Measurements from ENCODE around the gene TPRG1L. TPM values are rescaled to one million over a fixed set of nuclear protein-coding genes. Genes with fewer than 3 reads are reported as not detected.
"Not testable (repeated sequence)": the region's sequence is repeated elsewhere in the genome, so short reads cannot be mapped to it uniquely, and the experiment has no call there.

Gene TPRG1L
- total RNA-seq, 1 donor from 2014 or later, result 37.5 TPM

- DNase-seq (ENCODE audit: low read depth), result no peak
Measured at GRCh38 chr1:3609016-3609768, 15.6 kb upstream of the TPRG1L start.

DNA sequence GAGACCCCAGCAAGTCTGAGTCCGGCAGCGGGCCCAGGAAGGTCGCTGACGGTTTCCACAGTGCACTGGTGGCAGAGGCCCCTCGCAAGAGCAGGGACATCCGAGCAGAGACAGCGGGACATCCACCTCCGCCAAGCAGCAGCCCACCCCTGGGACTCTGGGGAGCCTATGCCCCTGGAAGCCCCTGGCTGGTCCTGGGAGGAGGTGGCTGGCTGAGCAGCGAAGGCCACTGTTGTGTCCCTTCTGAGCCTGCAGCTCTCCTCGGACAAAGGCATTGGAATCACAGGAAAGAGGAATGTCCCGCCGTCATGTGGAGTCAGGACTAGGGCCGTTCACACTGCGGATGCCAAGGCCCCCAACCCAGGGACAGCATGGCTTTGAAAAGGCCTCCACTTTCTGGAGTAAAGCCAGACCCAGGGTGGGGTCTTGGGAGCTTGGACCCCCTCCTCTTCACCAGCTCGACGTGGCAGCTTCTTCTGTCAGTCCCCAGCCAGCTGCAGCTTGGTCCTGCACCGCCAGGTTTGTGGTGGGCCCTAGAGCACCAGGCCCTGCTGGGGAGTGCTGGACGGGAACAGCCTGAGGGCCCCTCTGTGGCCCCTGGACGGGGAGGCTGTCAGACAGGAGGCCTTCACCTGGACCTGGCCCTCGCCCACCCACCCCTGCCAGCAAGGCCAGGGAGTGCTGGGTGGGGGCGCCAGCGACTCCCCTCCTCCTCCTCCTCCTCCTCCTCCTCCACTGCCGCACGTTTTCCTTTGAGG, 14.9 kb upstream of the TPRG1L start:
- no peak for DNase-seq (ENCODE audit: low read depth)

- no peak for DNase-seq (ENCODE audit: low read depth)
Measured at GRCh38 chr1:3610527-3611169, 14.2 kb upstream of the TPRG1L start.

- no peak for DNase-seq (ENCODE audit: low read depth)
Measured at GRCh38 chr1:3611170-3612019, 13.4 kb upstream of the TPRG1L start, which contains the start of gene MEGF6. Gene MEGF6, minus strand, starts transcription at chr1:3611508. Its CDS starts 240 bp downstream, at chr1:3611268.

DNA sequence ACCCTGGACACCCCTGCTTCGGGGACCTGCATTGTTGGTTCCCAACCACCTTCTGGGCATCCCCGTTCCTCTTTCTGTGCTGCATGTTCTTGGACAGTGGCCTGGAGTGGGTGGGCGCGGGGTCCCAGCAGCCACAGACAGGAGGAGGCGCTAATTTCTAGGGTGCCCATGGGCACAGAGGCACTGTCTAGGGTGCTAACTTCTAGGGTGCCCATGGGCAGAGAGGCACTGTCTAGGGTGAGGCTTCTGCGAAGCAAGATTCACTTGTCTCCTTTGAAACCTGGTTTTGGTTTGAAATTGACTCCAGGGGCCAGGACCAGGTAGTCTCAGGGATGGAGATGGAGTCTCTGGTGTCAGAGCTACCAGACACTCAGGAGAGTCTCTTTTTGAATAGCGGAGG, 12.7 kb upstream of the TPRG1L start:
- no peak for DNase-seq (ENCODE audit: low read depth)

GRCh38 chr1:3614755-3615742, 9.8 kb upstream of the TPRG1L start:
- DNase-seq (ENCODE audit: low read depth), result no peak

DNA sequence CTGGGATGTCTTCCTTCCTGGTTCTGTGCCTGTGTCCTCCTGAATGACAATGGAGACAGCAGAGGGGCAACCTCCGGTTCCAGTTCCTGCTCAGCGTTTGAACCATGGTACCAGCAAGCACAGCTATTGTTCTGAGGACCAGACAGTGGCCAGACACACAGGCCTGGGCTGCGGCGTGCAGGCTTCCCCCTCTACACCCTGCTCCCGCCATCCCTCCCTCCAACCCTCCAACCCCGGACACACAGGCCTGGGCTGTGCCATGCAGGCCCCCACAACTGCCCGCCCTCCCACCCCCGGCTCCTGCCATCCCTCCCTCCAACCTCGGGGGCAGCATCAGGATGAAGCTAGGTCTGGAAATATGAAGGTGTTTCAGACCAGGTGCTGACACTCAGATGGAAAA, 8.0 kb upstream of the TPRG1L start:
- DNase-seq (ENCODE audit: low read depth), result no peak

- DNase-seq (ENCODE audit: low read depth), result no peak
Measured at GRCh38 chr1:3617806-3618345, 6.9 kb upstream of the TPRG1L start.

GRCh38 chr1:3618531-3618880, 6.3 kb upstream of the TPRG1L start:
- no peak for DNase-seq (ENCODE audit: low read depth)

DNA sequence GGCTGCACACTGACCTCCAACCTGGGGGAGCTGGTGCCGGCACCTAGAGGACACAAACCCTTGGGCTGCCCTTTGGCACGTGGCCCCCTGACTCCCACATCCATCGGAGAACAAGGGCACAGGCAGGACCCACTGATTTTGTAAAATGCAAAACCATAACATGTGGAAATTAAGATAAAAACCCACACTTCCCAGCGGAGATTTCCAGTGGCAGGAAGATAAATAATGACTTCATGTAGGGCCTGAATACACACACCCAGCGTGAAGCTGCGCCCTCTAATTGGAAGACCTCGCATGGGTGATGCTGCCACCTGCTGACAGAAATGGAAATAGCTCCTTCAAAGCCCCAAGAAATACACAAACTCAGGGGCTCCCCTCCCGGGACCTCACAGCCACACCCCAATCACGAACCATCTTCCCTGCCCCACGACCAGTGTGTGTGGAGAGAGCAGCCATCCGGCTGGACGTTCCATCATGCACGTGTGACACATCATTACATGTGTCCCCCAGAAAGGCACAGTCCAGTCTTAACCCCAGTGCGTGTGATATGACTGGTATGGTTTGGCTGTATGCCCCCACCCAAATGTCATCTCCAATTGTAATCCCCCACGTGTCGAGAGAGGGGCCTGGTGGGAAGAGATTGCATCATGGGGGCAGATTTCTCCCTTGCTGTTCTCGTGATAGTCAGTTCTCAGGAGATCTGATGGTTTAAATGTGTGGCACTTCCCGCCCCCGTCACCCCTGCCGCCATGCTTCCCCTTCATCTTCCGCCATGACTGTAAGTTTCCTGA, 5.7 kb upstream of the TPRG1L start:
- peak; percentile 59 for DNase-seq (ENCODE audit: low read depth)

GRCh38 chr1:3620708-3621107, 4.1 kb upstream of the TPRG1L start:
- no peak for DNase-seq (ENCODE audit: low read depth)

- peak; percentile 49 for DNase-seq (ENCODE audit: low read depth)
Measured at GRCh38 chr1:3621151-3621671, 3.6 kb upstream of the TPRG1L start.

- not testable (repeated sequence) for DNase-seq (ENCODE audit: low read depth)
Measured at GRCh38 chr1:3622102-3622501, 2.7 kb upstream of the TPRG1L start.

- DNase-seq (ENCODE audit: low read depth), result no peak
Measured at GRCh38 chr1:3623441-3624199, 1.2 kb upstream of the TPRG1L start.

DNA sequence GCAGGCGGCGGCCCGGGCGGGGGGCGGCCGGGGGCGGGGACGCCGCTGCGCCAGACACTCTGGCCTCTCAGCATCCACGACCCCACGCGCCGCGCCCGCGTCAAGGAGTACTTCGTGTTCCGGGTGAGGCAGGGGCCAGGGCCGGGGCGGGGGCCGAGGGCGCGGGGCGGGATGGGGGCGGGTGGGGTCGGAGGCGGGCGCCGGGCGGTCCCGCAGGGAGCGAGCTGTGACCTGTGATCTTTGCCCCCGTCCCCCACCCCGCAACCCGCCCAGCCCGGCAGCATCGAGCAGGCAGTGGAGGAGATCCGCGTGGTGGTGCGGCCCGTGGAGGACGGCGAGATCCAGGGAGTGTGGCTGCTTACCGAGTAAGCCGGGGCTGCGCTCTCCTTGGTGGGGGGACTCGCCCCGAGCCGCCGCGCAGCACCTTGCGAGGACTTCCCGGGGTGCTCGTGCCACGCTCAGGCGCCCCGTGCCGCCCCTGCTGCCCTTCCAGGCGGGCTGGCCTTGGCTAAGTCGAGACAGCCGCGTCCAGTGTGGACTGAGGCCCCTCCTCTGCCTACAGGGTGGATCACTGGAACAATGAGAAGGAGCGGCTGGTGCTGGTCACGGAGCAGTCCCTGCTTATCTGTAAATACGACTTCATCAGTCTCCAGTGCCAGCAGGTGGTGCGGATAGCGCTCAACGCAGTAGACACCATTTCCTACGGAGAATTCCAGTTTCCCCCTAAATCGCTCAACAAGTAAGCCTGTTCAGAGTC, 514 bp downstream of the TPRG1L start:
- peak; percentile 39 for DNase-seq (ENCODE audit: low read depth)

DNA sequence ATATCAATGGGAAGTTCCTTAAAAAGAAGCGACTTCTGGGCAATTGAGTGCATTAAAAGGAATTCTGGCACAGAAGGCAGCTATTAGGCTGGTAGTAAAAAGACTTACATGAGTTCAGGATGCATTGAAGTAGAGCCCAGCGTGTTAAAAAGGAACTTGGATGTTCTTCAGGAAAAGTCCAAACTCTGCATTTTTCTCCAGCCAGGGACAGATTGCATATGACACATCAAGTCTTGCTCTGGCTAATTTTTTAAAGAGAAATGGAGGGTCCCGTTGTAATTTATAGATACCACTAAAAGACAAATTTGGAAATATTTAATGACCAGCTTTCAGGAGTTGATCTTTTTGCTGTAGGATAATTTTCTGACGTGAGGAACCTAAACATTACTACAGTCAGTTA, 1.2 kb downstream of the TPRG1L start:
- DNase-seq (ENCODE audit: low read depth), result no peak

DNA sequence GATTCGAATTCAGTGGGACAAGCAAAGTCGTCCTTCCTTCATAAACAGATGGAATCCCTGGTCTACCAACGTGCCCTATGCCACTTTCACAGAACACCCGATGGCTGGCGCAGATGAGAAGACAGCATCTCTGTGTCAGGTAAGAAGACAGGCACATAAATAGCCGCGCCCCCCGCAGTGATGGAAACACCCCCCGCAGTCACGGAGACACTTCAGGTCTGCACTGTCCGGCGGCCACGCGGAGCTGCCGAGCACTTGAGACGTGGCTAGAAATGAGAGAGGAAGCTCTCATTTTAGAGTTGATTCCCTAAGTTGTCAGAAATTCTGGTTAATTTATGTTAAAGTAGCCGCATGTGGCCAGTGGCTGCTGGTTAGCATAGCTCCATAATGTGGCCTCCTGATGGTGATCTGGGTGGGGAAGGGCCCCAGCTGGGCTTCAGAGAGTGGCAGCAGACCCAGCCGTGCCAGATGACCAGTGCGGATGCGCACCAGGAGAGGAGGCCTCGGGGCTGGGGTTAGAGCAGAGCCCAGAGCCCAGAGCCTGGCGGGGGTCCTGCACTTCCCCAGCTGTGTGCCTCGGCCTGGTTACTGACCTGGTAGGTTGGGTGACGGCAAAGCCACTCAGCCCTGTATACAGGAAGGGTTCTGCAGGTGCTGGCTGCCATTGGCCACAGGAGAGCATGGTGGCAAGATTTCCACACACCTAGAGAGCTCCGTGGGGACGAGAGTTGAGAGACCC, 2.9 kb downstream of the TPRG1L start:
- DNase-seq (ENCODE audit: low read depth), result no peak
